COLO829 (cell line): ENCODE measurements around the gene BFAR.
"Not testable (repeated sequence)": the region's sequence is repeated elsewhere in the genome, so short reads cannot be mapped to it uniquely, and the experiment has no call there.

Source experiments
- DNase-seq: peaks from one replicate; pipeline ENCODE4 v3.0.0; 2012; ENCODE audit warnings: low spot score

BFAR gene

DNA sequence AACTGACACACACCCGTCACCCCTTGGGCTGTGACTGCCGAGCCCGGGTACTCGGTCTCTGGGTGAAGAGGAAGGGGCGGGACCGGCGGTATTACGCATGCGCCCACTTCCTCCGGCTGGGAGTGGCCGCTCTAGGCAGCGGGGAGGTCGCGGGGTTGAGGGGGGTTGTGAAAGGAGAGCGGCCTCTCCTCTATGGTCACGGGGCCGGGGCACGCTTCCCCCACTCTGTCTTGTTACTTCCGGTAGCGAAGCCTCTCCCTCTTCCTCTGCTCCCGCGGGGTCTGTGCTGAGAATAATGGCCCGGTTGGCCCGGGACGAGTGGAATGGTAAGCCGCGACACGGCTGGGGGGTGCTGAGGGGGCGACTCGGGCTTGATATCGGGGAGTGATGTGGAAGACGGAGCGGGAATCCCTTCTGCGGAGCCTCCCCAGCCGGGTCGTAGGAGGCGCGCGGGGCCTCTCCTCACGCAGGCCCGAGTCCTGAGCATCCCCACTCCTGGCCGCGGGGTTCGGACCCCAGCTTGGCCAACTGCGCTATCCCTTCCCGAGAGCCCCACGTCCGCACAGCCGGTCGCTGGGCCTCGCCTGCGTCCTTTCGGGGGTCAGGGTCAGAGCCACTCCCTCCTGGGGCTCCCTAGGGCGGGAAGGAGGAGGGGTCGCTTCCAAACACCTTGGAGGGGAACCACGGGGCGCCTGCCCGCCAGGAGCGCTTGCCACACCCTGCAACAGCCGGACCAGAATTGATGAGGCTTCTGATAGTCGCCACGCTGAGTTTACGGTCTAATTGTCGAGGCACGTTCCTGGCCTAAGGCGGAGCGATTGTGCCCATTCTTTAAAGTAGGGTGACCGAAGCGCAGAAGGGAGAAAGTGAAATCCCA, at the start of gene BFAR:
Gene BFAR, plus strand, starts transcription at position 259 of the 877 bp plus-strand sequence. CDS start 11,396 bp downstream, outside the sequence.
- DNase-seq: peak; percentile 96

GRCh38 chr16:14585287-14585686, 47.5 kb upstream of the BFAR start:
- DNase-seq: no peak

- no peak for DNase-seq
Observed at GRCh38 chr16:14586637-14587305, 46.0 kb upstream of the BFAR start.

- DNase-seq: peak; percentile 28
Observed at GRCh38 chr16:14600164-14600563, 32.6 kb upstream of the BFAR start.

GRCh38 chr16:14602443-14602963, 30.2 kb upstream of the BFAR start:
- no peak for DNase-seq

GRCh38 chr16:14606102-14606501, 26.6 kb upstream of the BFAR start:
- no peak for DNase-seq

GRCh38 chr16:14608111-14608566, 24.6 kb upstream of the BFAR start:
- DNase-seq: no peak

- peak; percentile 91 for DNase-seq
Observed at GRCh38 chr16:14608604-14609003, 24.1 kb upstream of the BFAR start.

DNA sequence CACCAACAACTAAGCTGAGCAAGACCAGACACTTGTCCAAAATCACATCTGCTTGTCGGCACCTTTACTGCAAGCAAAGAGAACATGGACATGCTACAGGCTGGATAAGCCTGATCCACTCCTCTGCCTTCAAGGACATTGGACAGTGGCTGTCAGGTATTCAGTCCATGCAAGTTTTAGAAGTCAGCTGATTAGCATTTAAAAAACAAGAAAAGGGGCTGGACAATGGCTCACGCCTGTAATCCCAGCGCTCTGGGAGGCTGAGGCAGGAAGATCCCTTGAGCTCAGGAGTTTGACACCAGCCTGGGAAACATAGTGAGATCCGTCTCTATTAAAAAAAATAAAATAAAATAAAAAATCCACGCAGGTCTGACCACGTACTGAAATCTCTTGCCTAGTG, 23.0 kb upstream of the BFAR start:
- no peak for DNase-seq

GRCh38 chr16:14611660-14612059, 21.1 kb upstream of the BFAR start:
- DNase-seq: no peak

DNA sequence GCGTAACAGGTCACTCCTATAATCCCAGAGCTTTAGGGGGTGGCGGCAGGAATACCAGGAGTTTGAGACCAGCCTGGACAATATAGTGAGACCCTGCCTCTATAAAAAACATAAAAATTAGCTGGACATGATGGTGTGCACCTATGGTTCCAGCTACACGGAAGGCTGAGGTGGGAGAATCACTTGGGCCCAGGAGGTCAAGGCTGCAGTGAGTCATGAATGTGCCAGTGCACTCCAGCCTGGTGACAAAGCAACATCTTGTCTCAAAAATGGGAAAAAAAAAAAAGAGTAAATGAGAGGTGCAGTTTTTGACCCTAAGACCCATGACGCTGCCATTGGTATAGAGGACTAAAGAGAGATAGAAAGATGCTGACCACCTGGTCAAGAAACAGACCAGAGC, 18.8 kb upstream of the BFAR start:
- no peak for DNase-seq

GRCh38 chr16:14616280-14616679, 16.5 kb upstream of the BFAR start:
- DNase-seq: no peak

DNA sequence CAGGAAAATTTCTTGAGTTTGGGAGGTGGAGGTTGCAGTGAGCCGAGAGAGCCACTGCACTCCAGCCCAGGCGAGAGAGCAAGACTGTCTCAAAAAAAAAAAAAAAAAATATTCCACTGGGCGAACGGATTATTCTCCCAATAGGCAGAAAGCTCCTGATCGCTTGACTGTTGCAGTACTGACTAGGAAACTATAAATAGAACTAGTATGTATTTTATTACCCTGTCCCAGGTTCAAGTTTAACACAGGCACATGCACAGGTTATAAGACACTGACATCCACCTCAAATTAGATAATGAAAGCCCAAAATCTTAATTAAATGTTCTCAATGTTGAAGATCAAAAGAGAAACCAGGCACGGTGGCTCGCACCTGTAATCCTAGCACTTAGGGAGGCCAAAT, 14.2 kb upstream of the BFAR start:
- no peak for DNase-seq

GRCh38 chr16:14627078-14627477, 5.7 kb upstream of the BFAR start:
- DNase-seq: no peak

DNA sequence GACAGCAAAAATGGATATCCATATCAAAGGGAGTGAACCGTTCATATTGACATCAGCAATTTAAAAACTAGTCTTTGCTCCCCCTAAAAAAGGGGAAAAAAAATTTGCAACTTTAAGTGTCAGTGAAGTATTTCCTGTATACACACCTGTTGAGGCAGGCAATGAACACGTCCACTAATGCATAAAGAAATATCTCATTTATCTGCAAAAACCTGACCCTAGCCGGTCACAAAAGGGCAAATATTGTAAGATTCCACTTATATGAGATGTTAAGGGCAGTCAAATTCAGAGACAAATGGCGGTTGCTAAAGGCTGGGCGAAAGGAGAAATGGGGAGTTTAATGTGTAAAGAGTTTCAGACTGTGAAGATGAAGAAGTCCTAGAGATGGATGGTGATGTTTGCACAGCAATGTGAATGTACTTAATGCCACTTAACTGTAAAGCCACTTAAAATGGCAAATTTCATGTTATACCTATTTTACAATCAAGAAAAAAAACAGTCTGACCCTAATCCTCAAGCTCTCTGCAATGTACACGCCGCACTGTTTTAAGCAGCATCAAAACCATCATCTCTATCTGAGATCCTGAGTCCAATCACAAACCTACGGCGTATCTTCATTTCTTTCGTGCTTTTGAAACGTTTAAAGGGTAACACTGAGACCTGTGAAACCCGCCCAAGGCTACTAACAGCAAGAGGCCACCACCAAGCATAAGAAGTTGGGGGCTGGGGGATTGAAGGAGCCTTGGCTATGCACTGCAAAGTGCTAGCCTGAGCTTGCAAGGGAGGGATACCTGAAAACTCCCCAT, 3.7 kb upstream of the BFAR start:
- DNase-seq: no peak

GRCh38 chr16:14629612-14629918, 3.2 kb upstream of the BFAR start:
- no peak for DNase-seq

GRCh38 chr16:14629919-14630619, 2.7 kb upstream of the BFAR start, which contains the start of gene PARN:
TSS of gene PARN (minus strand) at chr16:14630260. CDS start at chr16:14630125, 135 bp downstream.
- DNase-seq: peak; percentile 99

DNA sequence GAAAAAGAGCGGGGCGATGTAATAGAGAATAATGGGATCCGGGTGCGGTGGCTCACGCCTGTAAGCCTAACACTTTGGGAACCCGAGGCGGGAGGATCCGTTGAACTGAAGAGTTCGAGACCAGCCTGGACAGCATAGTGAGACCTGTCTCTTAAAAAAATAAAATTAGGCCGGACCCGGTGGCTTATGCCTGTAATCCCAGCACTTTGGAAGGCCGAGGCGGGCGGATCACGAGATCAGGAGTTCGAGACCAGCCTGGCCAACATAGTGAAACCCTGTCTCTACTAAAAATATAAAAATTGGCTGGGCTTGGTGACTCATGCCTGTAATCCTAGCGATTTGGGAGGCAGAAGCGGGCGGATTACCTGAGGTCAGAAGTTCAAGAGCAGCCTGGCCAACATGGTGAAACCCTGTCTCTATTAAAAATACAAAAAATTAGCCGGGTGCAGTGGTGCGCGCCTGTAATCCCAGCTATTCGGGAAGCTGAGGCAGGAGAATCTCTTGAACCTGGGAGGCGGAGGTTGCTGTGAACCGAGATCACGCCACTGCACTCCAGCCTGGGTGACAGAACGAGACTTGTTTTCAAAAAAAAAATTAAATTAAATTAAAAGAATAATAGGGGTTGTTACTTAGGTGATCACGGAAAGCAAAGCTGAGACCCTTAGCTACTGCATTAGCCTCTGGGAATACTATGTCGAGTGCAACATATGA, 2.0 kb upstream of the BFAR start:
- not testable (repeated sequence) for DNase-seq

GRCh38 chr16:14634389-14634725, 1.6 kb downstream of the BFAR start:
- DNase-seq: no peak

GRCh38 chr16:14635395-14636165, 2.8 kb downstream of the BFAR start:
- no peak for DNase-seq
